ENCODE data around the gene CCR6.

Gene CCR6

GRCh38 chr6:167121335-167121841 lies 1.5 kb upstream of the CCR6 start:
- DNase-seq, result no peak

GRCh38 chr6:167122041-167122826 lies 662 bp upstream of the CCR6 start:
- no peak for DNase-seq

- no peak for DNase-seq
Measured at GRCh38 chr6:167124753-167125152, 1.9 kb downstream of the CCR6 start.

GRCh38 chr6:167125410-167125809 lies 2.5 kb downstream of the CCR6 start:
- no peak for DNase-seq

GRCh38 chr6:167125855-167126349 lies 3.0 kb downstream of the CCR6 start:
- no peak for DNase-seq

GRCh38 chr6:167127785-167128531 lies 5.1 kb downstream of the CCR6 start:
- DNase-seq, result no peak

GRCh38 chr6:167129159-167129558 lies 6.3 kb downstream of the CCR6 start:
- DNase-seq, result no peak

GRCh38 chr6:167129562-167129961 lies 6.7 kb downstream of the CCR6 start:
- DNase-seq, result no peak

- DNase-seq, result no peak
Measured at GRCh38 chr6:167130008-167130677, 7.2 kb downstream of the CCR6 start.

- no peak for DNase-seq
Measured at GRCh38 chr6:167130712-167131684, 8.1 kb downstream of the CCR6 start.

GRCh38 chr6:167134448-167135328 lies 11.8 kb downstream of the CCR6 start:
- no peak for DNase-seq

GRCh38 chr6:167136376-167136775 lies 13.5 kb downstream of the CCR6 start:
- no peak for DNase-seq

- no peak for DNase-seq
Measured at GRCh38 chr6:167137081-167137480, 14.2 kb downstream of the CCR6 start.

- DNase-seq, result no peak
Measured at GRCh38 chr6:167137881-167138280, 15.0 kb downstream of the CCR6 start.

- DNase-seq, result no peak
Measured at GRCh38 chr6:167139761-167140160, 16.9 kb downstream of the CCR6 start.

- no peak for DNase-seq
Measured at GRCh38 chr6:167140589-167141474, 17.9 kb downstream of the CCR6 start.

GRCh38 chr6:167141667-167142432 lies 19.0 kb downstream of the CCR6 start:
- peak in 3 of 14 donors; percentile 14 to 15 (median 15) for DNase-seq

GRCh38 chr6:167142433-167142761 lies 19.5 kb downstream of the CCR6 start:
- DNase-seq, result no peak

GRCh38 chr6:167143041-167143440 lies 20.1 kb downstream of the CCR6 start:
- DNase-seq, result no peak
